GM20000 (cell line): ENCODE measurements around the gene MED16.
"Not testable (repeated sequence)": the region's sequence is repeated elsewhere in the genome, so short reads cannot be mapped to it uniquely, and the experiment has no call there.

Experiments used
- DNase-seq: peaks from one replicate; pipeline ENCODE4 v3.0.0; 2012; ENCODE audit warnings: low spot score
- CTCF ChIP-seq: IDR thresholded peaks from 2 replicates; pipeline ENCODE4 v1.5.1; 2012; ENCODE audit warnings: mild to moderate bottlenecking, control low read depth; ENCODE audit errors: extremely low read depth, missing control alignments

The MED16 gene

GRCh38 chr19:850979-851335 is 42.0 kb downstream of the MED16 start:
- TF ChIP-seq CTCF, result no peak
- DNase-seq, result no peak

- DNase-seq, result no peak
- TF ChIP-seq CTCF, result no peak
Observed at GRCh38 chr19:850221-850978, 42.6 kb downstream of the MED16 start.

GRCh38 chr19:849195-849594 is 43.8 kb downstream of the MED16 start:
- not testable (repeated sequence) for DNase-seq

- TF ChIP-seq CTCF, result no peak
- DNase-seq, result no peak
Observed at GRCh38 chr19:848386-848921, 44.5 kb downstream of the MED16 start.

DNA sequence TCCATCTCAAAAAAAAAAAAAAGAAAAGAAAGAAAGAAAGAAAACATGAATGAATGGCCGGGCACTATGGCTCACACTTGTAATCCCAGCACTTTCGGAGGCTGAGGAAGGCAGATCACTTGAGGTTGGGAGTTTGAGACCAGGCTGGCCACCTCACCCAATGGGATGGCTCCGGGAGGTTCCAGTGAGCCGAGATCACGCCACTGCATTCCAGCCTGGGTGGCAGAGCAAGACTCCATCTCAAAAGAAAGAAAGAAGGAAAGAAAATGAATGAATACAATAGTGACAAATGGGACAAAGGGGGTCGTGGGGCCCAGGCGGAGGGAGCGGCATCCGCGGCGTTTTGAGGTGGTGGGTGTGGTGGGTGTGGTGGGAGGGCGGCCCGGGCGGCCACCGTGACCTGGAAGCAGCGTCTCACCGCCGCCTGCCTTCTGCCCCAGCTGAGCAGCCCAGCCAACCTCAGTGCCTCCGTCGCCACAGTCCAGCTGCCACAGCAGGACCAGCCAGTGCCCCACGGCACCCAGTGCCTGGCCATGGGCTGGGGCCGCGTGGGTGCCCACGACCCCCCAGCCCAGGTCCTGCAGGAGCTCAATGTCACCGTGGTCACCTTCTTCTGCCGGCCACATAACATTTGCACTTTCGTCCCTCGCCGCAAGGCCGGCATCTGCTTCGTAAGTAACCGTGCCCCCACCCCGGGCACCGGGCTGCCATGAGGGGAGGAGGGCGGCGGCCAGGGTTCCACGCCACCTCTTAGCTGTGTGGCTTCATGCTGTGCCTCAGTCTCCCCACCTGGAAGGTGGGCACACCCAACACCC is 47.1 kb downstream of the MED16 start:
- DNase-seq, result no peak
- TF ChIP-seq CTCF, result no peak

GRCh38 chr19:844546-844971 is 48.4 kb downstream of the MED16 start:
- TF ChIP-seq CTCF, result no peak
- no peak for DNase-seq

DNA sequence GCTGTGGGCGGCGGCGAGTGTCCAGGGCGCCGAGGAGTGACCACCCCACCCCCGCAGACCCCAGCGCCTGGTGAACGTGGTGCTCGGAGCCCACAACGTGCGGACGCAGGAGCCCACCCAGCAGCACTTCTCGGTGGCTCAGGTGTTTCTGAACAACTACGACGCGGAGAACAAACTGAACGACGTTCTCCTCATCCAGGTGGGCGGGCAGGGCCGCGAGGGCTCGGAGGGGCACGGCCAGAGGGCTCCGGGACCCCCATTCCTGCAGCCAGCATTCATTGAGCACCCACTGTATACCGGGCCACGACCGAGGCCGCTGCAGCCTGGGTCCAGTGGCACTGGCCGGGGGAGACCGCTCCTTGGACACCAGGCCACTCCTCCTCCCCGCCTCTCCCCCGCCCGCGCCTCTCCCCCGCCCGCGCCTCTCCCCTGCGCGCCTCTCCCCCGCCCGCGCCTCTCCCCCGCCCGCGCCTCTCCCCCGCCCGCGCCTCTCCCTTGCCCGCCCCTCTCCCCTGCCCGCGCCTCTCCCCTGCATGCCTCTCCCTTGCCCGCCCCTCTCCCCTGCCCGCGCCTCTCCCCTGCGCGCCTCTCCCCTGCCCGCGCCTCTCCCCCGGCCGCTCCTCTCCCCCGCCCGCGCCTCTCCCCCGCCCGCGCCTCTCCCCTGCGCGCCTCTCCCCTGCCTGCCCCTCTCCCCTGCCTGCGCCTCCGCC is 49.0 kb downstream of the MED16 start:
- no peak for DNase-seq
- no peak for TF ChIP-seq CTCF
